Osteoblast (primary cell): Measurements from ENCODE around the gene FOXN3. TPM values are rescaled to one million over a fixed set of nuclear protein-coding genes. Genes with fewer than 3 reads are reported as not detected.

Experiments
- DNase-seq: peaks from one replicate; pipeline ENCODE4 v3.0.0; 2011; ENCODE audit warnings: low spot score, mixed read lengths; ENCODE audit not compliant: insufficient read length; ENCODE audit errors: missing footprints
- H2AFZ ChIP-seq: 2 replicates; pipeline ENCODE4 v1.6.0; 2011; ENCODE audit warnings: mild to moderate bottlenecking, low read length
- H3K27ac ChIP-seq: 2 replicates; pipeline ENCODE4 v1.5.1; 2011; ENCODE audit warnings: mild to moderate bottlenecking, low read depth, low read length, moderate library complexity
- H3K27me3 ChIP-seq: 2 replicates; pipeline ENCODE4 v1.6.0; 2012; ENCODE audit warnings: mild to moderate bottlenecking, control low read depth, inconsistent platforms, low read length, moderate library complexity; ENCODE audit not compliant: insufficient read depth
- H3K36me3 ChIP-seq: 2 replicates; pipeline ENCODE4 v1.5.1; 2011; ENCODE audit warnings: mild to moderate bottlenecking, low read length, control low read depth, moderate library complexity; ENCODE audit not compliant: insufficient read depth
- H3K4me1 ChIP-seq: 2 replicates; pipeline ENCODE4 v1.5.1; 2011; ENCODE audit warnings: mild to moderate bottlenecking, low read length, control low read depth, moderate library complexity; ENCODE audit not compliant: insufficient read depth
- H3K4me2 ChIP-seq: 2 replicates; pipeline ENCODE4 v1.6.0; 2011; ENCODE audit warnings: mild to moderate bottlenecking, low read length; ENCODE audit not compliant: insufficient read depth
- H3K4me3 ChIP-seq: fragments of 200-600 bp; sonication (generic); 3 replicates; pipeline ENCODE4 v1.5.1; 2012; ENCODE audit warnings: mild to moderate bottlenecking, low read length, inconsistent platforms; ENCODE audit not compliant: insufficient read depth
- H3K79me2 ChIP-seq: 2 replicates; pipeline ENCODE4 v1.6.0; 2012; ENCODE audit warnings: mild to moderate bottlenecking, low read length, control low read depth, inconsistent platforms; ENCODE audit not compliant: insufficient read depth
- H3K9me3 ChIP-seq: 2 replicates; pipeline ENCODE4 v1.5.1; 2011; ENCODE audit warnings: low read depth, low read length, control low read depth
- H4K20me1 ChIP-seq: 2 replicates; pipeline ENCODE4 v1.6.0; 2012; ENCODE audit warnings: mild to moderate bottlenecking, low read length, control low read depth; ENCODE audit not compliant: insufficient read depth
- CTCF ChIP-seq: IDR thresholded peaks from 2 replicates; pipeline ENCODE4 v1.5.1; 2011; ENCODE audit warnings: mild to moderate bottlenecking, low read depth, low read length, moderate library complexity; ENCODE audit errors: extremely low read depth
- total RNA-seq: library from RNA; depleted of rRNA; stranded (reverse); fragments of >200 nt; gene quantifications from 2 replicates; pipeline ENCODE4 v1.2.3, GENCODE V29; 2012

The FOXN3 gene
- total RNA-seq, 1 donor = 49.9 TPM

- H3K4me3 ChIP-seq = no peak overlapping the region
These were observed 251.5 kb downstream of the FOXN3 start for GRCh38 chr14:89165189-89166181.

GRCh38 chr14:89164168-89165073 lies 252.6 kb downstream of the FOXN3 start:
- no peak overlapping the region for H3K4me3 ChIP-seq
- H3K27ac ChIP-seq = no peak overlapping the region
- H3K9me3 ChIP-seq = no peaks in the 10 kb centered on the region
- DNase-seq = no peak
- peaks cover 3% of the 10 kb centered on the region for H3K36me3 ChIP-seq
- TF ChIP-seq CTCF = no peak
- no peaks in the 10 kb centered on the region for H3K27me3 ChIP-seq
- no peaks in the 10 kb centered on the region for H3K79me2 ChIP-seq
- H4K20me1 ChIP-seq = no peaks in the 10 kb centered on the region
- no peaks in the 10 kb centered on the region for H3K4me1 ChIP-seq
- no peak overlapping the region for H2AFZ ChIP-seq
- H3K4me2 ChIP-seq = no peak overlapping the region

More at GRCh38 chr14:89165189-89166181, 251.5 kb downstream of the FOXN3 start:
- no peak for DNase-seq
- Histone ChIP-seq H4K20me1 (no peaks in the 10 kb centered on the region), H3K9me3 (no peaks in the 10 kb centered on the region), H3K27me3 (no peaks in the 10 kb centered on the region), H2AFZ (peak overlapping the region; percentile 62), H3K4me2 (peak overlapping the region; percentile 57), H3K79me2 (no peaks in the 10 kb centered on the region), H3K36me3 (peaks cover 3% of the 10 kb centered on the region), H3K27ac (no peak overlapping the region), H3K4me1 (no peaks in the 10 kb centered on the region)
- TF ChIP-seq CTCF = no peak

- Histone ChIP-seq H4K20me1 (no peaks in the 10 kb centered on the region), H2AFZ (no peak overlapping the region), H3K4me2 (no peak overlapping the region), H3K79me2 (no peaks in the 10 kb centered on the region), H3K4me3 (no peak overlapping the region), H3K27ac (no peak overlapping the region), H3K9me3 (no peaks in the 10 kb centered on the region), H3K27me3 (no peaks in the 10 kb centered on the region), H3K36me3 (peaks cover 3% of the 10 kb centered on the region), H3K4me1 (no peaks in the 10 kb centered on the region)
- TF ChIP-seq CTCF = no peak
- no peak for DNase-seq
These were observed 253.9 kb downstream of the FOXN3 start for GRCh38 chr14:89163031-89163636.
